ENCODE data around the gene SNX30. TPM values are rescaled to one million over a fixed set of nuclear protein-coding genes. Genes with fewer than 3 reads are reported as not detected.

The SNX30 gene
- total RNA-seq, 2 donors from 2014 or later = 5.0 to 5.7 TPM

DNA sequence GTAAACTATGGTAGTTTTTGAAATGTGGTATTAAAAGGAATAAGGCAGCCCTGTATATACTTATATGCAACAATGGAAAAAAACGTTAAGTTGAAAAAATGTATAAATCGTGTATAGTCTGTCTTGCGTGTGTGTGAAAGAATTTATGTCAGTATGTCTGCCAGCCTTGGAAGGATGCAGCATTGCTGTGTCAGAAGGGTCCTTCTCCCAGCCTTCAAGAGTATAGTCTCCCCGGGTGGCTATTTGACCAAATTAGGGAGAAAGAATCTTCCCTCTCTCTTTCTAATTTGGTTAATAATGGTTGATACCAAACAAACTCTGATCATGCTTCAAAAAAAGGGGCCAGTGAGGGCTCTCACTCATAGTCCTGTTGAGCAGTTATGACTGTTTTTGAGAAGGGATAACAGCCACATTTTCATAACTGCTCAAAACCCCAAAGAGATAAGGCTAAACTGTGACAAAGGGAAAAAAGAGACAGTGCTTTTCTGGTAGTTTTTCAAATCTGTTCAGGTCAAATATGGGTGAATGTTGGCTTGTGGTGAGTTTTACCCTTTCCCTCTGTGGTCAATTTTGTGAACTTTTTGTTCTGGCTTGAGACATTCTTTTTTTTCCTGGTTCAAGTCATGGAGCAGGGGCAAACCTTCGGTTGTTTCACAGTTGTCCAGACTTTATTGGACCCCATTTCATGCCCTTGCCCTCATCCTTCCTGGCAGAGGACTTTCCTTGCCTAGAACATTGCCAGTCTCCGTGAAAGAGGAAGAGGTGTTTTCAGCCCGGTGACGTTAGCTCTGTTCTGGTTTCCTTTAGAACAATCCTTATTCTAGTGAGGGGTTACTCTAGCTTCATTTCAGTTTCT, 21.0 kb downstream of the SNX30 start:
- H3K27ac ChIP-seq = no peak overlapping the region
- H3K4me1 ChIP-seq = peaks cover 0 to 8% of the 10 kb centered on the region in 2 donors
- DNase-seq (ENCODE audit: low spot score) = no peak
- no peaks in the 10 kb centered on the region for H3K36me3 ChIP-seq
- peaks cover 0 to 3% of the 10 kb centered on the region in 2 donors for H3K9me3 ChIP-seq
- H3K27me3 ChIP-seq = no peaks in the 10 kb centered on the region
- no peak for TF ChIP-seq CTCF (IDR thresholded peaks at IDR 0.05)
- no peak overlapping the region for H3K4me3 ChIP-seq

- H3K36me3 ChIP-seq = no peaks in the 10 kb centered on the region
- no peaks in the 10 kb centered on the region for H3K9me3 ChIP-seq
- no peaks in the 10 kb centered on the region for H3K27me3 ChIP-seq
- TF ChIP-seq CTCF (IDR thresholded peaks at IDR 0.05) = no peak
- no peak overlapping the region for H3K4me3 ChIP-seq
- DNase-seq (ENCODE audit: low spot score) = no peak
- peaks cover 0 to 8% of the 10 kb centered on the region in 2 donors for H3K4me1 ChIP-seq
- H3K27ac ChIP-seq = no peak overlapping the region
Measured at GRCh38 chr9:112772215-112772509, 21.6 kb downstream of the SNX30 start.

- Histone ChIP-seq H3K36me3 (no peaks in the 10 kb centered on the region), H3K4me1 (peaks cover 0 to 8% of the 10 kb centered on the region in 2 donors), H3K27me3 (no peaks in the 10 kb centered on the region), H3K27ac (no peak overlapping the region), H3K4me3 (no peak overlapping the region), H3K9me3 (no peaks in the 10 kb centered on the region)
- DNase-seq (ENCODE audit: low spot score) = no peak
- no peak for TF ChIP-seq CTCF (IDR thresholded peaks at IDR 0.05)
Measured at GRCh38 chr9:112772551-112772950, 22.0 kb downstream of the SNX30 start.

DNA sequence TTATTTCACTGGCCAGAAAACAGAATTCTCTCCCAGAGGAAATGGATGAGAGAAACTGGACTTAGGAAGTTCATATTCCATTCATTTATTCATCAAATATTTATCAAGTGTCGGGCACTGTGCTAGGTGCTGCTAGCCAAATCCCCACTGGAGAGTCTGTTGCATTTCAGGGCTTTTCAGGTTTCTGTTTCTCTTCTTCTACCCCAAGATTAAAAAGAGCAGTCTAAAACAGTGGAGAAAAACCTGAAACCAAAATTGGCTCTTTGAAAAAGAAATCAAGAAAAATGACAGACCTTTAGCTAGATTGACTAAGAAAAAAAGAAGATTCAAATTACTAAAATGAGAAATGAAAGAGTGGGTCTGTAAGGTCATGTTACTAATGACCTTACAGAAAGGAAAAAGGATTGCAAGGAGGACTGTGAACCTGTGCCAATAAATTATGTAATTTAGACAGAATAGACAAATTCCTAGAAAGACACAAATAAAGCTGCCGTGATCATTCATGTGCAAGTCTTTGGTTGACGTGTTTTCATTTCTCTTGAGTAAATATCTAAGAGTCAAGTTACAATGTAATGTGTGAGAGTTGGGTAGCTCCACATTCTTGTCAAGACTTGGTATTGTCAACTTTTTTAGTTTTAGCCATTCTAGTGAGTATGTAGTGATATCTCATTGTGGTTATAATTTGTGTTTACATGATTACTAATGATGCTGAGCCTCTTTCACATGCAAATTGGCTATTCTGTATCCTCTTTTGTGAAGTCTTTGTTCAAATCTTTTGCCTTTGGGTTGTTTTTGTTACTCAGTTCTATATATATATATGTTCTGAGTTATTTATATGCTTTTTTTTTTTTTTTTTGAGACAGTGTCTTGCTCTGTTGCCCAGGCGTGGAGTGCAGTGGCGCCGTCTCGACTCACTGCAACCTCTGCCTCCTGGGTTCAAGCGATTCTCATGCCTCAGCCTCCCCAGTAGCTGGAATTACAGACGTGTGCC, 23.7 kb downstream of the SNX30 start:
- Histone ChIP-seq H3K27me3 (no peaks in the 10 kb centered on the region), H3K27ac (no peak overlapping the region), H3K9me3 (no peaks in the 10 kb centered on the region), H3K36me3 (no peaks in the 10 kb centered on the region), H3K4me3 (no peak overlapping the region), H3K4me1 (peaks cover 0 to 8% of the 10 kb centered on the region in 2 donors)
- DNase-seq (ENCODE audit: low spot score) = no peak
- TF ChIP-seq CTCF (IDR thresholded peaks at IDR 0.05) = no peak

DNA sequence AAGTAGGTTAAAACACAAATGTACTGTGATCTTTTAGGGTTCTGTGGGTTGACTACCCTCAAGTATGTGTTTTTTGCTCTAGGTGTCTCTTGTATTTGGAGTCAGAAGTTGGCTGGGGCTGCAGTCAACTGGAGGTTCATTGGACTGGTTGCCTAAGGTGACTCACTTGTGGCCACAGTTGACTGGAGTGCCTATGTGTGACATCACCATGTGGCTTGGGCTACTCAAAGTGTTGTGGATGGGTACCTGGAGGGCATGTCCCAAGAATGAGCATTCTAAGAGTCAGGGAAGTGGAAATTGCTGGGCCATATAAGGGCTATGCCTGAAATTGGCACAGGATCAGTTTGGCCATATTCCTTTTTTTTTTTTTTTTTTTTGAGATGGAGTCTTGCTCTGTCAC, 27.4 kb downstream of the SNX30 start:
- DNase-seq (ENCODE audit: low spot score) = no peak
- H3K4me3 ChIP-seq = no peak overlapping the region
- H3K4me1 ChIP-seq = peaks cover 0 to 7% of the 10 kb centered on the region in 2 donors
- H3K9me3 ChIP-seq = no peaks in the 10 kb centered on the region
- H3K36me3 ChIP-seq = no peaks in the 10 kb centered on the region
- H3K27ac ChIP-seq = no peak overlapping the region
- H3K27me3 ChIP-seq = no peaks in the 10 kb centered on the region
- no peak for TF ChIP-seq CTCF (IDR thresholded peaks at IDR 0.05)

Measured in right atrium auricular region (tissue), 2 donors.